SIG-M5 treated with dmso at 0.1 percent for 504 hours (cell line): ENCODE data around the gene MYH9.

Source experiments
- DNase-seq: peaks from one replicate; lab custom pipeline; 2025; ENCODE audit not compliant: unreplicated experiment; lab: John Stamatoyannopoulos, UW

Gene MYH9

GRCh38 chr22:36234919-36235318 lies 152.8 kb downstream of the MYH9 start:
- DNase-seq: no peak

- no peak for DNase-seq
Observed at GRCh38 chr22:36234213-36234612, 153.6 kb downstream of the MYH9 start.

- no peak for DNase-seq
Observed at GRCh38 chr22:36233796-36234195, 154.0 kb downstream of the MYH9 start.

GRCh38 chr22:36232715-36233401 lies 154.9 kb downstream of the MYH9 start:
- DNase-seq: no peak
